ENCODE data around the gene RND1.
"Not testable (repeated sequence)": the region's sequence is repeated elsewhere in the genome, so short reads cannot be mapped to it uniquely, and the experiment has no call there.

RND1 gene

GRCh38 chr12:48865281-48866051, at the start of gene RND1:
Gene RND1, minus strand, starts transcription at chr12:48865870. Its CDS starts 103 bp downstream, at chr12:48865767.
- ATAC-seq (peak; percentile 96), DNase-seq (peak; percentile 85)

GRCh38 chr12:48910196-48910595, 44.5 kb upstream of the RND1 start:
- ATAC-seq (no peak), DNase-seq (no peak)

- DNase-seq, ATAC-seq: not testable (repeated sequence)
Measured at GRCh38 chr12:48909698-48910097, 44.0 kb upstream of the RND1 start.

GRCh38 chr12:48907245-48907644, 41.6 kb upstream of the RND1 start:
- ATAC-seq: no peak
- no peak for DNase-seq

- DNase-seq (peak; percentile 88), ATAC-seq (peak; percentile 94)
Measured at GRCh38 chr12:48903982-48904411, 38.3 kb upstream of the RND1 start.

GRCh38 chr12:48903363-48903981, 37.8 kb upstream of the RND1 start:
- DNase-seq (no peak), ATAC-seq (no peak)

- no peak for DNase-seq
- no peak for ATAC-seq
Measured at GRCh38 chr12:48901278-48901677, 35.6 kb upstream of the RND1 start.

GRCh38 chr12:48899651-48900050, 34.0 kb upstream of the RND1 start:
- no peak for ATAC-seq
- no peak for DNase-seq

GRCh38 chr12:48894271-48894670, 28.6 kb upstream of the RND1 start:
- DNase-seq (no peak), ATAC-seq (no peak)

GRCh38 chr12:48890657-48891418, 25.2 kb upstream of the RND1 start:
- DNase-seq (peak; percentile 86), ATAC-seq (peak; percentile 96)

- ATAC-seq: no peak
- no peak for DNase-seq
Measured at GRCh38 chr12:48889679-48890078, 24.0 kb upstream of the RND1 start.

- DNase-seq: no peak
- ATAC-seq: peak; percentile 9
Measured at GRCh38 chr12:48883305-48884161, 17.9 kb upstream of the RND1 start.

- DNase-seq (no peak), ATAC-seq (no peak)
Measured at GRCh38 chr12:48882972-48883304, 17.3 kb upstream of the RND1 start.

GRCh38 chr12:48882315-48882687, 16.6 kb upstream of the RND1 start:
- DNase-seq (no peak), ATAC-seq (no peak)

- DNase-seq (no peak), ATAC-seq (no peak)
Measured at GRCh38 chr12:48881686-48882314, 16.1 kb upstream of the RND1 start.

GRCh38 chr12:48880647-48881046, 15.0 kb upstream of the RND1 start:
- DNase-seq (no peak), ATAC-seq (no peak)

GRCh38 chr12:48878548-48878947, 12.9 kb upstream of the RND1 start:
- DNase-seq: no peak
- no peak for ATAC-seq

- ATAC-seq (no peak), DNase-seq (no peak)
Measured at GRCh38 chr12:48875944-48876515, 10.4 kb upstream of the RND1 start.

GRCh38 chr12:48873534-48873933, 7.9 kb upstream of the RND1 start:
- ATAC-seq: not testable (repeated sequence)

GRCh38 chr12:48873096-48873495, 7.4 kb upstream of the RND1 start:
- ATAC-seq (no peak), DNase-seq (no peak)

More at GRCh38 chr12:48873534-48873933, 7.9 kb upstream of the RND1 start:
- not testable (repeated sequence) for DNase-seq

- no peak for ATAC-seq
Measured at GRCh38 chr12:48869191-48869590, 3.5 kb upstream of the RND1 start.

More at GRCh38 chr12:48869191-48869590, 3.5 kb upstream of the RND1 start:
- no peak for DNase-seq
